HepG2 (cell line): Measurements from ENCODE around the gene KCNIP3. TPM values are rescaled to one million over a fixed set of nuclear protein-coding genes. Genes with fewer than 3 reads are reported as not detected.

Source experiments
- ATAC-seq: fragments of 200-7000 bp; cut with Tn5 transposase; 3 replicates; pipeline ENCODE4 v1.9.1; 2020; ENCODE audit warnings: mild to moderate bottlenecking, moderate library complexity
- BruUV-seq: library from RNA; stranded (reverse); fragments of 400-500 nt; replicated peaks from 2 replicates; lab custom pipeline; 2021; lab: Mats Ljungman, UMichigan
- CTCF ChIA-PET: fragments of 300-600 bp; formaldehyde crosslinking; extraction: SDS; loops from one replicate; lab custom pipeline; 2021; ENCODE audit warnings: low total read pairs, inconsistent platforms, low intra/inter-chr PET ratio; lab: Yijun Ruan, JAX
- POLR2A ChIA-PET: fragments of 350-600 bp; sonication (Branson Sonifier 250); formaldehyde crosslinking; loops from one replicate; lab custom pipeline; 2020; ENCODE audit warnings: antibody characterized with exemption, inconsistent platforms; lab: Yijun Ruan, JAX
- DNase-seq: peaks from one replicate; pipeline ENCODE4 v3.0.0-alpha.2; 2015; ENCODE audit warnings: low spot score
- FAIRE-seq: peaks from 3 replicates; lab custom pipeline; 2011; peaks lifted over from hg19 to GRCh38; lab: Jason Lieb, UNC
- H2AFZ ChIP-seq: one replicate; pipeline ENCODE4 v1.6.1; 2011; ENCODE audit warnings: low read length, inconsistent platforms
- H3K27ac ChIP-seq: fragments of 300-600 bp; 3 replicates; pipeline ENCODE4 v1.8.0; 2011; ENCODE audit warnings: mixed run types, mild to moderate bottlenecking, mixed read lengths, low read length, inconsistent platforms; ENCODE audit not compliant: insufficient read depth; ENCODE audit errors: extremely low read length
- H3K27me3 ChIP-seq, 2 experiments: fragments of 200-600 bp in 1 of 2; 2 replicates in 1 of 2; 3 replicates in 1 of 2; pipeline versions ENCODE4 v1.6.0 to v1.8.0; 2011; ENCODE audit warnings: low read length in 2 of 2, mild to moderate bottlenecking in 2 of 2, moderate library complexity in 2 of 2, inconsistent platforms in 1 of 2; ENCODE audit not compliant: insufficient read depth in 2 of 2, control insufficient read depth in 1 of 2
- H3K36me3 ChIP-seq, 2 experiments: fragments of 200-600 bp in 1 of 2; replicated peaks in 1 of 2; 2 replicates in 1 of 2; 3 replicates in 1 of 2; pipeline versions ENCODE4 v1.5.1 to v1.8.0; 2011; ENCODE audit warnings: low read length in 2 of 2, inconsistent platforms in 1 of 2; ENCODE audit not compliant: insufficient read depth in 2 of 2, control insufficient read depth in 1 of 2
- H3K4me1 ChIP-seq: 2 replicates; pipeline ENCODE4 v1.5.1; 2012; ENCODE audit warnings: low read length, inconsistent platforms; ENCODE audit not compliant: insufficient read depth
- H3K4me2 ChIP-seq: 2 replicates; pipeline ENCODE4 v1.6.0; 2011; ENCODE audit warnings: low read depth, low read length, inconsistent platforms
- H3K4me3 ChIP-seq, 3 experiments: fragments of 200-600 bp in 1 of 3; sonication (generic), shearing (Covaris generic) in 1 of 3; replicated peaks in 1 of 3; 2 replicates each; pipeline ENCODE4 v1.5.1; 2011 to 2016; ENCODE audit warnings: low read length in 3 of 3, inconsistent platforms in 2 of 3, low read depth in 2 of 3, mild to moderate bottlenecking in 2 of 3, control low read depth in 1 of 3, mixed read lengths in 1 of 3; ENCODE audit not compliant: insufficient read depth in 1 of 3
- H3K79me2 ChIP-seq: one replicate; pipeline ENCODE4 v1.6.1; 2011; ENCODE audit warnings: low read length, inconsistent platforms; ENCODE audit not compliant: insufficient read depth
- H3K9ac ChIP-seq: 2 replicates; pipeline ENCODE4 v1.6.0; 2011; ENCODE audit warnings: mild to moderate bottlenecking, low read depth, low read length, inconsistent platforms; ENCODE audit not compliant: insufficient read depth
- H3K9me3 ChIP-seq: 2 replicates; pipeline ENCODE4 v1.5.1; 2012; ENCODE audit warnings: mild to moderate bottlenecking, low read length
- H4K20me1 ChIP-seq: 2 replicates; pipeline ENCODE4 v1.6.0; 2011; ENCODE audit warnings: inconsistent platforms, mild to moderate bottlenecking, low read length, moderate library complexity; ENCODE audit not compliant: insufficient read depth
- AGO1 ChIP-seq: fragments of 200-400 bp; formaldehyde crosslinking; IDR thresholded peaks from 2 replicates; pipeline ENCODE4 v1.6.1; 2017; ENCODE audit warnings: mild to moderate bottlenecking, low read depth, low read length, moderate library complexity; ENCODE audit not compliant: poor library complexity, severe bottlenecking
- ATF2 ChIP-seq: sonication (generic); formaldehyde crosslinking; IDR thresholded peaks from 2 replicates; pipeline ENCODE4 v1.4.0; 2020; ENCODE audit warnings: missing genetic modification reagents
- ESRRA ChIP-seq: sonication (generic); formaldehyde crosslinking; IDR thresholded peaks from 2 replicates; pipeline ENCODE4 v1.5.1; 2020; ENCODE audit warnings: mild to moderate bottlenecking, low read depth, missing genetic modification reagents
- FUBP1 ChIP-seq: sonication (generic); formaldehyde crosslinking; IDR thresholded peaks from 2 replicates; pipeline ENCODE4 v1.5.1; 2020; ENCODE audit warnings: missing genetic modification reagents, mild to moderate bottlenecking, borderline replicate concordance
- NR2F2 ChIP-seq: IDR thresholded peaks from 2 replicates; pipeline ENCODE4 v1.6.1; 2012; ENCODE audit warnings: low read depth, inconsistent platforms, borderline replicate concordance
- PHF8 ChIP-seq: sonication (generic); formaldehyde crosslinking; IDR thresholded peaks from 2 replicates; pipeline ENCODE4 v1.5.0; 2020; ENCODE audit warnings: missing genetic modification reagents
- RFX5 ChIP-seq: IDR thresholded peaks from 2 replicates; pipeline ENCODE4 v1.6.1; 2011; ENCODE audit warnings: low read depth, low read length, improper control_type of control experiment
- SALL2 ChIP-seq: sonication (generic); formaldehyde crosslinking; IDR thresholded peaks from 2 replicates; pipeline ENCODE4 v1.8.1; 2023; ENCODE audit warnings: mild to moderate bottlenecking, missing genetic modification reagents, inconsistent platforms
- SRF ChIP-seq: IDR thresholded peaks from 2 replicates; pipeline ENCODE4 v1.6.1; 2011; ENCODE audit warnings: mild to moderate bottlenecking, low read depth, low read length, moderate library complexity
- TBX2 ChIP-seq: sonication (generic); formaldehyde crosslinking; IDR thresholded peaks from 2 replicates; pipeline ENCODE4 v1.5.0; 2020; ENCODE audit warnings: missing genetic modification reagents, mild to moderate bottlenecking, borderline replicate concordance
- ZNF577 ChIP-seq: sonication (generic); formaldehyde crosslinking; IDR thresholded peaks from 2 replicates; pipeline ENCODE4 v1.4.0; 2020; ENCODE audit warnings: mild to moderate bottlenecking, low read depth, missing genetic modification reagents, borderline replicate concordance
- WGBS: methylation state at CpG from one replicate; pipeline ENCODE4 v1.1.6; 2017; ENCODE audit warnings: low lambda C conversion rate; 5-methylcytosine and 5-hydroxymethylcytosine counted together
- in situ Hi-C: cut with HindIII; loops from 2 replicates; pipeline ENCODE4 v1.10.0; 2017; ENCODE audit warnings: low pct_unique_long_range_greater_than_20kb; ENCODE audit not compliant: extremely low pct_ligation_motif_present
- intact Hi-C: fragments of 100-400 bp; cut with micrococcal nuclease; formaldehyde crosslinking; loops from one replicate; pipeline ENCODE4 v1.10.0; 2022; ENCODE audit not compliant: unreplicated experiment
- polyA plus RNA-seq, 8 experiments: library from polyadenylated mRNA; depleted of rRNA in 3 of 8; stranded (reverse) in 7 of 8; unstranded in 1 of 8; fragments of >200 nt; fragmentation: Illumina TruSeq in 4 of 8; extraction: Trizol in 4 of 8; gene quantifications; 2 replicates each; pipeline versions ENCODE4 v1.2.1 to v1.2.3, GENCODE V29; 2011 to 2016; ENCODE audit warnings: low read depth in 4 of 8, missing spikeins in 1 of 8, mixed read lengths in 1 of 8; ENCODE audit not compliant: insufficient read depth in 1 of 8
- total RNA-seq, 5 experiments: library from RNA; depleted of rRNA; stranded (reverse); fragments of >200 nt; fragmentation: Illumina TruSeq; extraction: Trizol; gene quantifications; 2 replicates each; pipeline ENCODE4 v1.2.3, GENCODE V29; 2016; ENCODE audit warnings: low read depth in 1 of 5

Gene KCNIP3
- total and polyA plus RNA-seq, 2 of the 13 experiments (the other 11 are each of a cell fraction or from before 2014, with no cell fraction given), result not detected

GRCh38 chr2:95343429-95344214 lies 46.5 kb downstream of the KCNIP3 start:
- H3K36me3 ChIP-seq, result no peaks in the 10 kb centered on the region
- H3K4me2 ChIP-seq, result no peak overlapping the region
- peaks cover 7% of the 10 kb centered on the region; the same call in 1 of the 2 replicates for H3K4me1 ChIP-seq
- 6% methylated on average over 6 of the region's 7 CpGs for WGBS
- ChIA-PET POLR2A (no interaction called here), CTCF (no interaction called here)
- no peaks in the 10 kb centered on the region for H3K79me2 ChIP-seq
- in situ Hi-C loops, result no loop called here
- H3K4me3 ChIP-seq, result no peak overlapping the region
- DNase-seq (no peak), FAIRE-seq (no peak), ATAC-seq (no peak)
- H4K20me1 ChIP-seq, result no peaks in the 10 kb centered on the region; the same call in 1 of the 2 replicates
- intact Hi-C loops, result loop anchor here (1.0 kb wide), 1 partner anchor 19 kb away; no protein-coding TSS in a partner anchor
- no peaks in the 10 kb centered on the region for H3K9me3 ChIP-seq
- TF ChIP-seq SRF (no peak), AGO1 (no peak), NR2F2 (no peak), ZNF577 (CRISPR knock-in tag) (no peak)
- no peak overlapping the region for H3K9ac ChIP-seq
- BruUV-seq, result no TSS peak
- no peak overlapping the region for H3K27ac ChIP-seq
- peaks cover 15 to 82% of the 10 kb centered on the region in 2 experiments; a peak in 4 of 5 replicates for H3K27me3 ChIP-seq
- no peak overlapping the region for H2AFZ ChIP-seq

GRCh38 chr2:95344215-95344583 lies 47.1 kb downstream of the KCNIP3 start:
- Histone ChIP-seq H4K20me1 (no peaks in the 10 kb centered on the region; the same call in 1 of the 2 replicates), H3K27me3 (peaks cover 16 to 82% of the 10 kb centered on the region in 2 experiments; a peak in 4 of 5 replicates), H3K4me3 (no peak overlapping the region), H3K9me3 (no peaks in the 10 kb centered on the region), H3K27ac (no peak overlapping the region), H3K79me2 (no peaks in the 10 kb centered on the region), H3K4me2 (no peak overlapping the region), H3K4me1 (peaks cover 7% of the 10 kb centered on the region; the same call in 1 of the 2 replicates), H3K36me3 (no peaks in the 10 kb centered on the region), H2AFZ (no peak overlapping the region), H3K9ac (no peak overlapping the region)
- 3% methylated on average over 4 of the region's 12 CpGs for WGBS
- ATAC-seq (no peak), DNase-seq (no peak), FAIRE-seq (no peak)
- POLR2A ChIA-PET, result no interaction called here
- no peak for TF ChIP-seq TBX2
- TF ChIP-seq RFX5, result no peak
- no peak for TF ChIP-seq SALL2
- TF ChIP-seq ESRRA (CRISPR knock-in tag), result no peak
- TF ChIP-seq ATF2 (CRISPR knock-in tag), result no peak
- no peak for TF ChIP-seq FUBP1
- TF ChIP-seq PHF8 (CRISPR knock-in tag), result no peak
- CTCF ChIA-PET, result interaction anchor here (1.8 kb wide), 1 partner anchor 385 kb away, joined by 7 read pairs; no protein-coding TSS in a partner anchor
- BruUV-seq, result no TSS peak
- intact Hi-C loops (loop anchor here (1.0 kb wide), 1 partner anchor 20 kb away; no protein-coding TSS in a partner anchor), in situ Hi-C loops (no loop called here)
